ENCODE measurements around the gene IGF2R. TPM values are rescaled to one million over a fixed set of nuclear protein-coding genes. Genes with fewer than 3 reads are reported as not detected.

The IGF2R gene
- total and polyA plus RNA-seq, 2 donors (not counting 1 experiment from before 2014, with no cell fraction given), result 9.5 to 53.3 TPM

GRCh38 chr6:159959165-159959975, 9.5 kb upstream of the IGF2R start:
- POLR2A ChIA-PET, result no interaction called here
- Histone ChIP-seq H3K36me3 (replicated peaks in 1 of 2; ENCODE audit: control extremely low read depth in 1 of 2, control insufficient read depth in 1 of 2, extremely low read depth in 1 of 2, insufficient read depth in 2 of 2, low read length in 1 of 2) (no peaks in the 10 kb centered on the region), H3K27ac (ENCODE audit: low read length in 2 of 2) (no peak overlapping the region), H3K79me2 (ENCODE audit: control insufficient read depth, insufficient read depth, low read length) (no peaks in the 10 kb centered on the region), H3K4me2 (replicated peaks; ENCODE audit: low read depth, low read length, poor library complexity, severe bottlenecking) (no peak overlapping the region), H3K9me3 (ENCODE audit: control extremely low read depth in 1 of 3, control insufficient read depth in 2 of 3, insufficient read depth in 1 of 3, low read length in 2 of 3) (no peaks in the 10 kb centered on the region), H3K4me3 (ENCODE audit: control extremely low read depth in 1 of 5, extremely low read depth in 1 of 5, insufficient read depth in 1 of 5, low read depth in 2 of 5, low read length in 4 of 5) (no peak overlapping the region), H4K20me1 (ENCODE audit: control insufficient read depth, insufficient read depth, low read length, poor library complexity, severe bottlenecking) (no peaks in the 10 kb centered on the region), H3K9ac (ENCODE audit: low read length) (no peak overlapping the region), H3K27me3 (replicated peaks in 1 of 4; ENCODE audit: control extremely low read depth in 1 of 4, control insufficient read depth in 3 of 4, insufficient read depth in 4 of 4, low read length in 3 of 4) (no peaks in the 10 kb centered on the region), H3K4me1 (ENCODE audit: control insufficient read depth in 2 of 2, insufficient read depth in 2 of 2, low read length in 2 of 2) (peaks cover 3 to 6% of the 10 kb centered on the region in 2 donors), H2AFZ (ENCODE audit: insufficient read depth, low read depth, low read length, poor library complexity, severe bottlenecking) (no peak overlapping the region)
- TF ChIP-seq EZH2 (IDR thresholded peaks at IDR 0.05; ENCODE audit: borderline replicate concordance, insufficient read depth, low read depth, low read length, poor library complexity, severe bottlenecking) (no peak), CTCF (IDR thresholded peaks at IDR 0.05) (no peak)
- H3K27me3 Mint-ChIP-seq, result no peaks in the 10 kb centered on the region
- CTCF ChIA-PET, result no interaction called here
- ATAC-seq (ENCODE audit: low read depth) (peak; percentile 81), DNase-seq (peak; percentile 65)
- WGBS (ENCODE audit: insufficient coverage), result 100% methylated on average over 2 of the region's 6 CpGs
- H3K27ac Mint-ChIP-seq, result no peak overlapping the region
- H3K4me3 Mint-ChIP-seq, result no peak overlapping the region
- peaks cover 13% of the 10 kb centered on the region for H3K4me1 Mint-ChIP-seq
- intact Hi-C loops (cut with micrococcal nuclease), result no loop called here
- H3K9me3 Mint-ChIP-seq (ENCODE audit: insufficient read depth), result no peaks in the 10 kb centered on the region

- no peaks in the 10 kb centered on the region for H3K27me3 ChIP-seq (replicated peaks in 1 of 4; ENCODE audit: control extremely low read depth in 1 of 4, control insufficient read depth in 3 of 4, insufficient read depth in 4 of 4, low read length in 3 of 4)
- no peaks in the 10 kb centered on the region for H3K36me3 ChIP-seq (replicated peaks in 1 of 2; ENCODE audit: control extremely low read depth in 1 of 2, control insufficient read depth in 1 of 2, extremely low read depth in 1 of 2, insufficient read depth in 2 of 2, low read length in 1 of 2)
- no peak overlapping the region for H2AFZ ChIP-seq (ENCODE audit: insufficient read depth, low read depth, low read length, poor library complexity, severe bottlenecking)
- Mint-ChIP-seq H3K9me3 (ENCODE audit: insufficient read depth) (no peaks in the 10 kb centered on the region), H3K27me3 (no peaks in the 10 kb centered on the region), H3K4me1 (peaks cover 13% of the 10 kb centered on the region), H3K27ac (no peak overlapping the region), H3K4me3 (no peak overlapping the region)
- H3K4me2 ChIP-seq (replicated peaks; ENCODE audit: low read depth, low read length, poor library complexity, severe bottlenecking), result no peak overlapping the region
- DNase-seq (no peak), ATAC-seq (ENCODE audit: low read depth) (no peak)
- H3K4me3 ChIP-seq (ENCODE audit: control extremely low read depth in 1 of 5, extremely low read depth in 1 of 5, insufficient read depth in 1 of 5, low read depth in 2 of 5, low read length in 4 of 5), result no peak overlapping the region
- POLR2A ChIA-PET, result no interaction called here
- no peak overlapping the region for H3K9ac ChIP-seq (ENCODE audit: low read length)
- TF ChIP-seq CTCF (IDR thresholded peaks at IDR 0.05), result no peak
- no peak for TF ChIP-seq EZH2 (IDR thresholded peaks at IDR 0.05; ENCODE audit: borderline replicate concordance, insufficient read depth, low read depth, low read length, poor library complexity, severe bottlenecking)
- intact Hi-C loops (cut with micrococcal nuclease), result no loop called here
- 67% methylated on average over 2 of the region's 3 CpGs for WGBS (ENCODE audit: insufficient coverage)
- no peaks in the 10 kb centered on the region for H3K79me2 ChIP-seq (ENCODE audit: control insufficient read depth, insufficient read depth, low read length)
- no peak overlapping the region for H3K27ac ChIP-seq (ENCODE audit: low read length in 2 of 2)
- no peaks in the 10 kb centered on the region for H4K20me1 ChIP-seq (ENCODE audit: control insufficient read depth, insufficient read depth, low read length, poor library complexity, severe bottlenecking)
- CTCF ChIA-PET, result no interaction called here
- H3K4me1 ChIP-seq (ENCODE audit: control insufficient read depth in 2 of 2, insufficient read depth in 2 of 2, low read length in 2 of 2), result peaks cover 3 to 6% of the 10 kb centered on the region in 2 donors
- H3K9me3 ChIP-seq (ENCODE audit: control extremely low read depth in 1 of 3, control insufficient read depth in 2 of 3, insufficient read depth in 1 of 3, low read length in 2 of 3), result no peaks in the 10 kb centered on the region
Observed at GRCh38 chr6:159959976-159960384, 8.9 kb upstream of the IGF2R start.
